GM12891 (cell line): Measurements from ENCODE around the gene DMKN.
A peak's percentile ranks its signal among the peaks of the same experiment; 100 is the strongest.

Source experiments
- DNase-seq: peaks from one replicate; pipeline ENCODE4 v3.0.0; 2011; ENCODE audit warnings: low spot score; ENCODE audit not compliant: insufficient read length
- FAIRE-seq: peaks from 2 replicates; lab custom pipeline; 2011; peaks lifted over from hg19 to GRCh38; lab: Jason Lieb, UNC
- PAX5 ChIP-seq: IDR thresholded peaks from 2 replicates; pipeline ENCODE4 v1.6.1; 2011; ENCODE audit warnings: low read length, moderate library complexity, mild to moderate bottlenecking; ENCODE audit not compliant: insufficient read depth, severe bottlenecking
- POLR2A ChIP-seq: IDR thresholded peaks from 2 replicates; pipeline ENCODE4 v1.6.1; 2011; ENCODE audit warnings: low read depth, low read length, control low read depth
- POLR2AphosphoS5 ChIP-seq: IDR thresholded peaks from 2 replicates; pipeline ENCODE4 v1.6.1; 2011; ENCODE audit warnings: low read depth, low read length, control low read depth
- POU2F2 ChIP-seq: IDR thresholded peaks from 2 replicates; pipeline ENCODE4 v1.6.1; 2011; ENCODE audit warnings: low read depth, mild to moderate bottlenecking, control low read depth, low read length, moderate library complexity
- SPI1 ChIP-seq: IDR thresholded peaks from 2 replicates; pipeline ENCODE4 v1.6.1; 2011; ENCODE audit warnings: low read depth, low read length, control low read depth
- TAF1 ChIP-seq: IDR thresholded peaks from 2 replicates; pipeline ENCODE4 v1.6.1; 2011; ENCODE audit warnings: low read depth, low read length, control low read depth

DMKN gene

DNA sequence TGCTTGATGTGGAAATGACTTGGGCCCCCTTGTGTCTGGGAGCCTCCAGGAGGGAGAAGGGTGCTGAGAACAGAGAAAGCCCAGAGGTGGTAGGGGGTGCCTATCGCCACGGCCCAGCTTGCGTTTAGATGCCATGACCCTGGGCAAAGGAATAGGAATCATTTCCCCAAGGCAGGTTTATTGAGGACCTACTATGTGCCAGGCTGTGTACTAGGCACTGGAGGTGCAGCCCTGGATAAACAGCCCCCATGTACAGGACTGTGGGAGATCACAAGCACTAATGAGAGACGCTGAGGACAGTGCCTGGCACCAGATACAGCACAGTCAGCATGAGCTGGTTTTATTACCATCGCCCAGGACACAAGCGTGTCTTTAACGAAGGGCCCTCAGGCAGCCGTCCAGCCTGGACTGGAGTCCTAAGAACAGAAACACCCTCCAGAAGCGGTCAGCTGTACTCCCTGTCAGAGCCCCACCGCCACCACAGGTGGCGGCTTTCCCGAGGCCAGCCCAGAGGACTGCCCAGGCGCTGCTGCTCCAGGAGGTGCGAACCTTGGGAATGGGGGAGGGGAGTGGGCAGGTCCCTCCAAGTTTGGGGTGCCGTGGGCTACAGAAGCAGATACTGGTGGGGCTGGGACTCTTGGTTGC is 36.6 kb upstream of the DMKN start:
- no peak for FAIRE-seq
- TF ChIP-seq POLR2AphosphoS5 (no peak), PAX5 (no peak), POU2F2 (no peak), TAF1 (no peak), POLR2A (no peak)
- DNase-seq: no peak

DNA sequence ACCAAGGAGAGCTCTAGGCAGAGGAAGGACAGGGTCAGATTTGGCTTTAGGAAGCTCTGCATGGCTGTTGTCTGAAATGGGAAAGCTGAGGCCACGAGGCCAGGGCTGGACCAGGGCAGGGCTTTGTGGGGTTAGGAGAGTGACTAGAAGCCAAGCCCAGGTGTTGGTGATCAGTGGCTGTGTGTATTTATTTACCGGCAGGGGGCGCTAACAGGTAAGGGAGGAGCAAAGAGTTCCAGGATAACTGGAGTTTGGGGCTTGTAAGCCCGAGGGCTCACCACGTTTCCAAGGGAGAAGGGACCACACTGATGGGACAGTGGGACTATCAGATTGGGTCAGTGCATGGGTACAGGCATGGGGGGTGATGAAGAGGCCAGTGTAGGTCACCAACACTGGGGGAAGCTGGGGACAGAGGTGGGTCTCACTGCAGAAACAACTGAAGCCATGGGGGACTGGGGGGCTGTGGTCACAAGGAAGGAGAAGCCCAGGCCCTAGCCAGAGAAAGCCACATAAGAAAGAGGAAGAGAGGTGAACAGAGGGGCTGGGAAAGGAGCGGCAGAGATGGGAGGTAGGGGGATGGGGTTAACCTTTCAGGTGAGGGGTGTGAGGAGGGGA is 35.8 kb upstream of the DMKN start:
- no peak for TF ChIP-seq SPI1
- TF ChIP-seq PAX5: no peak
- FAIRE-seq: peak; percentile 81
- peak; percentile 70 for DNase-seq

DNA sequence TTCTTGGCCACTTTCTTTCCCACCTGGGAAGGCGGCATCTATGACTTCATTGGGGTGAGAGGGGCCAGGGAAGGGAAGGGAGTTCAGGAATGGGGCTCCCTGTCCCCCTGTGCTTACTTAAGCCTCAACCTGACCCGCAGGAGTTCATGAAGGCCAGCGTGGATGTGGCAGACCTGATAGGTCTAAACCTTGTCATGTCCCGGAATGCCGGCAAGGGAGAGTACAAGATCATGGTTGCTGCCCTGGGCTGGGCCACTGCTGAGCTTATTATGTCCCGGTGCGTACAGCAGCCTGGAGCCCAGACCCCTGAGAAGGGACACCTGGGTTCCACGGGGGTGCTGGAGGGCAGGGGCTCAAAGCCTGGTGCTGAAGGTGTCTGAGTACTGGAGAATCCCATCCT is 33.1 kb upstream of the DMKN start:
- FAIRE-seq (no peak), DNase-seq (no peak)
- TF ChIP-seq PAX5 (no peak), SPI1 (no peak), POLR2A (no peak), TAF1 (no peak), POLR2AphosphoS5 (no peak), POU2F2 (no peak)

DNA sequence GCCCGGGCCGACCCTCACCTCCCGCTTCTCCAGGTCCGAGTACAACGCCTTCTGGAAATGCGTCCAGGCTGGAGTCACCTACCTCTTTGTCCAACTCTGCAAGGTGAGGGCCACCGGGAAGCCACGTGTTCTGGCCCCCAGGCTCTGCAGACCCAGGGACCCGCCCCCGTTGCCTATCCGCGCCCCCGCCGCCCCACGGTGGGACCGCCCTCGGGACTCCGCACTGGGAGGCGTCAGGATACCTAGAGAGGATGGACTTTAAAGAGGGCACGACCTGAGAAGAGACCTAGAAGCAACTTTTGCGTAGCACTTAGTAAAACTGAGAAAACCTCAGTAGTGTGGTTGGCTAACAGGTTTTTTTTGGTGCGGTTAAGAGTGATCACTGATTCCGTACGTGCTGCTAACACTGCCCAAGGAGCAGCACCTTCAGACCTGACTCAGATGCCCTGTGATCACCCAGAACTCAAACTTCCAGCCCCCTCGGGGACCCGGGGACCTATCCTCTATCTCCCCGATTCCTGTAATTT is 32.5 kb upstream of the DMKN start:
- TF ChIP-seq POLR2AphosphoS5 (no peak), POLR2A (no peak), PAX5 (no peak), POU2F2 (no peak), SPI1 (no peak), TAF1 (no peak)
- DNase-seq: peak; percentile 69
- peak; percentile 87 for FAIRE-seq

DNA sequence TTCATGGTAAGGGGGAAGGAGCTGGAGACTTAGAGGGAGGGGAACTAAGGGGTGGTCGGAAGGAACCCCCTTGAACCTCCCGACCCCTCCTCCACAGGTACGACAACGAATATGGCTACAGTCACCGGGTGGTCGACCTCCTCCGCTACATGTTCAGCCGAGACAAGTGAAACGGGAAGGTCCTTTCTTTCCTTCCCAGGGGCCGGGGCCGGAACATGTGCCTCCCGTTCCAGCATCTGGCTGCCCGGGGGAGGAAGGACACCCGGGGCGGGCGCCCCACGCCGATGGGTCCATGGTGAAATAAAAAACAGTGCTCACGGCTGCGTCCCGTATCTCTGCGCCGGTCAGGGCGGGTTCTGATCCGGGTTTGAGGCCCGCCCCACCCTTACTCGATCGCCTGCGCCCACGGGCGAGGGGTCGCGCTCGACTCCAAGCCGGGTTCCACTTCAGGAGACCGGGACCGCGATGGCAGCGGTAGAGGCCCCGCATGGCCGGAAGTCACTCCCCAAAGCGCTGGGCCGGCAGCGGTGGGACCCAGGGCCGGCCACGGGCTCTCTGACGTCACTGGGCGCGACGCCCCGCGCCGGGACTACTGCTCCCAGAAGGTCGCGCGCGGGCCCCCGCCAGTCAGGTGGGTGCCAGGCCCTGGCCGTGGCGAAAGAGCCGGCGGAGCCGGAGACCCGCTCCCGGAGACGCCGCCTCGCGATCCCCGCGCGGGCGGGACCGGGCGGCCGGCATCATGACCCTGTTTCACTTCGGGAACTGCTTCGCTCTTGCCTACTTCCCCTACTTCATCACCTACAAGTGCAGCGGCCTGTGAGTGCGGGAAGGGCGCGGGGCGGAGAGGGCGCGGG is 31.8 kb upstream of the DMKN start, which contains the start of gene TMEM147:
TMEM147 (plus strand) TSS at position 626 of the 854 bp plus-strand sequence; CDS start at position 740, 114 bp downstream.
- DNase-seq (peak; percentile 100), FAIRE-seq (peak; percentile 90)
- TF ChIP-seq TAF1: peak; percentile 41; the same call in 1 of the 2 replicates
- TF ChIP-seq SPI1: no peak
- TF ChIP-seq PAX5: peak; percentile 22
- 0 out of 2 replicates have a peak, but pooled peaks have one; percentile 48 for TF ChIP-seq POLR2AphosphoS5

DNA sequence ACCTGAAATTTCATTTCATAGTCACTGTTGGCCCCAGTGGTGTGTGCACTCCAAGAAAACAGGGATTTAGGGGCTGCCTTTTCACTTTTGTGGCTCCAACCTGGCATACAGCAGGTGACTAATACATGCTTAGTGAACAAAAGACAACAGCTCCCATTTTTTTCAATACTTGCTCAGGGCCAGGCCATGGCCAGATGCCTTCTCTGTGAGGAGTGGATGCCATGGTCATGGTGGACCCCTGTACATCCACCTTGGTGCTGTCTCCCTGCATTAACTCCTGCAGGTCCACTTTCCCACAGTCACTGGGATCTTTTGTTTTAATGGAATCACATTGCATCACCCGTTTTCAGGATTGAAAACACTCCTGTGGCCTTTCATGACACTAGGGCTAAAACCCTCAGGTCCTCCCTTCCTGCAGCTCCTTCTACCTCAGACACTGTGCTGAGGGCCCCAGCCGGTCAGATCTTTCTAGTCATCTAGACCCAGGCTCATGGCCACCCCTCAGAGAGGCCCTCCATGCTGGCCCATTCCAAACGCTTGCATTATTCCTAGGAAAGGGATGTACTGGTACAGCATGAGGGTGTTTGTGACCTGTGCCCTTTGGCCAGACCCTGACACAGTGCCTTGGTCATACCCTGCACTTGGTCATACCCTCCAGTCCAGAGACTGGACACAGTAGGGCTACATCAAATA is 30.8 kb upstream of the DMKN start:
- FAIRE-seq (peak; percentile 69), DNase-seq (no peak)
- no peak for TF ChIP-seq PAX5
- TF ChIP-seq POLR2AphosphoS5: no peak
- no peak for TF ChIP-seq SPI1
- no peak for TF ChIP-seq POLR2A
- TF ChIP-seq TAF1: no peak
- no peak for TF ChIP-seq POU2F2

DNA sequence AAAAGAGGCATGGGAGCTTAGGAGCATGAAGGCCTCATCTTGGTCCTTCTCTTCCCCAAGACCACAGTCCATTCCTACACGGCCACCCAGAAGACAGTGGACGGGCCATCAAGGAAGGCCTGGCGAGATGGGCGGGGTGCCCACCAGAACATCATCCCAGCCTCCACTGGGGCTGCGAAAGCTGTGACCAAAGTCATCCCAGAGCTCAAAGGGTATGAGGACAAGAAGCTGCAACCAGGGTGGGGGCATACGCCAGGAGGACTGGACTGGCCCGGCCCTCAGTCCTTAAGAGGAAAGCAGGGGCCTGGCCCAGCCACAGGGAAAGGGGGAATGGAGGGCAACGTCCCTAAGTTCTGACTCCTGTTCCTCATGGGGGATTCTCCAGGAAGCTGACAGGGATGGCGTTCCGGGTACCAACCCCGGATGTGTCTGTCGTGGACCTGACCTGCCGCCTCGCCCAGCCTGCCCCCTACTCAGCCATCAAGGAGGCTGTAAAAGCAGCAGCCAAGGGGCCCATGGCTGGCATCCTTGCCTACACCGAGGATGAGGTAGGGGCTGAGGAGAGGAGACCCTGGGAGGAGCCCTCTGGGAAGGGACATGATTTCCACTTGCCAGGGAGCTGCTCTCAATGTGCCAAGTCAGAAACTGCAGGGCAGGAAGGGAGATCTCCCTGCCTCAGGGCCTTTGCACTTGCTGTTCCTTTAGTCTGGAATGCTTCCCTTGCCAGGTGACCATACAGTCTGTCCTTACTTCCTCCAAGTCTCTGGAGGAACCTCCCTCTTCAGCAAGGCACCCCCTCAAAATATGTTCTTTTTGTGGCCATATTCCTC is 30.0 kb upstream of the DMKN start:
- DNase-seq: no peak
- TF ChIP-seq PAX5 (no peak), POLR2A (peak; percentile 45; the same call in 1 of the 2 replicates)
- no peak for FAIRE-seq

DNA sequence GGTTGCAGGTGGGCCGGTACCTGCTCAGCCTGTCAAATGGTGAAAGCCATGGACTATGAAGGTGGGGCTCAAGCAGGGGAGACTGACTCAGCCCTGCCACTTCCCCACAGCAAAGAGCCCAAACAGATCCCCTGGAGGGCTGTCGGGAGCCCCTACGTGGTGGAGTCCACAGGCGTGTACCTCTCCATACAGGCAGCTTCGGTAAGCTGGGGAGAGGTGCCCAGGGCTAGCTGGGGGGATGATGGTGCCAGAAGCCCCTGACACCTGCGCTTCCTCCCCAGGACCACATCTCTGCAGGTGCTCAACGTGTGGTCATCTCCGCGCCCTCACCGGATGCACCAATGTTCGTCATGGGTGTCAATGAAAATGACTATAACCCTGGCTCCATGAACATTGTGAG is 28.8 kb upstream of the DMKN start:
- no peak for DNase-seq

More for the DNA sequence above, 28.8 kb upstream of the DMKN start:
- FAIRE-seq: no peak
- no peak for TF ChIP-seq TAF1
- TF ChIP-seq PAX5: no peak
- TF ChIP-seq SPI1: no peak
- TF ChIP-seq POLR2A: no peak
- TF ChIP-seq POLR2AphosphoS5: no peak
- TF ChIP-seq POU2F2: no peak
